ENCODE data around the gene PARN.

Gene PARN

GRCh38 chr16:14497245-14498082, 132.6 kb downstream of the PARN start:
- H3K27ac ChIP-seq = no peak overlapping the region
- H3K9me3 ChIP-seq (ENCODE audit: low read depth, low read length) = no peaks in the 10 kb centered on the region
- no peaks in the 10 kb centered on the region for H3K36me3 ChIP-seq (ENCODE audit: insufficient read depth, low read length)
- no peak overlapping the region for H3K4me3 ChIP-seq
- no peak overlapping the region for H3K9ac ChIP-seq (ENCODE audit: insufficient read length)
- no peak for DNase-seq (ENCODE audit: low read depth, low spot score)
- no peak for TF ChIP-seq EZH2 (IDR thresholded peaks at IDR 0.05)
- TF ChIP-seq POLR2AphosphoS5 (IDR thresholded peaks at IDR 0.05; ENCODE audit: borderline replicate concordance, low read depth, low read length) = no peak
- TF ChIP-seq FOXP2 (optimal IDR thresholded peaks at IDR 0.05; ENCODE audit: control extremely low read depth, extremely low read length, insufficient read depth) = no peak

GRCh38 chr16:14496786-14497185, 133.3 kb downstream of the PARN start:
- Histone ChIP-seq H3K4me3 (no peak overlapping the region), H3K9me3 (ENCODE audit: low read depth, low read length) (no peaks in the 10 kb centered on the region), H3K27ac (no peak overlapping the region), H3K9ac (ENCODE audit: insufficient read length) (no peak overlapping the region), H3K36me3 (ENCODE audit: insufficient read depth, low read length) (no peaks in the 10 kb centered on the region)
- DNase-seq (ENCODE audit: low read depth, low spot score) = no peak
- TF ChIP-seq EZH2 (IDR thresholded peaks at IDR 0.05) (no peak), FOXP2 (optimal IDR thresholded peaks at IDR 0.05; ENCODE audit: control extremely low read depth, extremely low read length, insufficient read depth) (no peak), POLR2AphosphoS5 (IDR thresholded peaks at IDR 0.05; ENCODE audit: borderline replicate concordance, low read depth, low read length) (no peak)

GRCh38 chr16:14496047-14496770, 133.9 kb downstream of the PARN start:
- Histone ChIP-seq H3K9ac (ENCODE audit: insufficient read length) (no peak overlapping the region), H3K9me3 (ENCODE audit: low read depth, low read length) (no peaks in the 10 kb centered on the region), H3K27ac (no peak overlapping the region), H3K4me3 (no peak overlapping the region), H3K36me3 (ENCODE audit: insufficient read depth, low read length) (no peaks in the 10 kb centered on the region)
- no peak for DNase-seq (ENCODE audit: low read depth, low spot score)
- no peak for TF ChIP-seq EZH2 (IDR thresholded peaks at IDR 0.05)
- TF ChIP-seq FOXP2 (optimal IDR thresholded peaks at IDR 0.05; ENCODE audit: control extremely low read depth, extremely low read length, insufficient read depth) = no peak
- TF ChIP-seq POLR2AphosphoS5 (IDR thresholded peaks at IDR 0.05; ENCODE audit: borderline replicate concordance, low read depth, low read length) = no peak

- no peak for TF ChIP-seq FOXP2 (optimal IDR thresholded peaks at IDR 0.05; ENCODE audit: control extremely low read depth, extremely low read length, insufficient read depth)
- no peak for TF ChIP-seq EZH2 (IDR thresholded peaks at IDR 0.05)
- Histone ChIP-seq H3K4me3 (no peak overlapping the region), H3K9ac (ENCODE audit: insufficient read length) (no peak overlapping the region), H3K36me3 (ENCODE audit: insufficient read depth, low read length) (no peaks in the 10 kb centered on the region), H3K27ac (no peak overlapping the region), H3K9me3 (ENCODE audit: low read depth, low read length) (no peaks in the 10 kb centered on the region)
- DNase-seq (ENCODE audit: low read depth, low spot score) = no peak
Observed at GRCh38 chr16:14495213-14496046, 134.6 kb downstream of the PARN start.

GRCh38 chr16:14494396-14494966, 135.6 kb downstream of the PARN start:
- Histone ChIP-seq H3K9me3 (ENCODE audit: low read depth, low read length) (no peaks in the 10 kb centered on the region), H3K4me3 (no peak overlapping the region), H3K27ac (no peak overlapping the region), H3K9ac (ENCODE audit: insufficient read length) (no peak overlapping the region), H3K36me3 (ENCODE audit: insufficient read depth, low read length) (no peaks in the 10 kb centered on the region)
- DNase-seq (ENCODE audit: low read depth, low spot score) = no peak
- TF ChIP-seq EZH2 (IDR thresholded peaks at IDR 0.05) (no peak), POLR2AphosphoS5 (IDR thresholded peaks at IDR 0.05; ENCODE audit: borderline replicate concordance, low read depth, low read length) (no peak), FOXP2 (optimal IDR thresholded peaks at IDR 0.05; ENCODE audit: control extremely low read depth, extremely low read length, insufficient read depth) (no peak)

GRCh38 chr16:14493791-14494190, 136.3 kb downstream of the PARN start:
- no peak overlapping the region for H3K4me3 ChIP-seq
- no peak overlapping the region for H3K27ac ChIP-seq
- no peak overlapping the region for H3K9ac ChIP-seq (ENCODE audit: insufficient read length)
- no peak for DNase-seq (ENCODE audit: low read depth, low spot score)
- TF ChIP-seq FOXP2 (optimal IDR thresholded peaks at IDR 0.05; ENCODE audit: control extremely low read depth, extremely low read length, insufficient read depth) (no peak), EZH2 (IDR thresholded peaks at IDR 0.05) (no peak), POLR2AphosphoS5 (IDR thresholded peaks at IDR 0.05; ENCODE audit: borderline replicate concordance, low read depth, low read length) (no peak)
- H3K9me3 ChIP-seq (ENCODE audit: low read depth, low read length) = no peaks in the 10 kb centered on the region
- H3K36me3 ChIP-seq (ENCODE audit: insufficient read depth, low read length) = no peaks in the 10 kb centered on the region

GRCh38 chr16:14492614-14493013, 137.4 kb downstream of the PARN start:
- no peak for DNase-seq (ENCODE audit: low read depth, low spot score)
- H3K9me3 ChIP-seq (ENCODE audit: low read depth, low read length) = no peaks in the 10 kb centered on the region
- no peak overlapping the region for H3K27ac ChIP-seq
- H3K9ac ChIP-seq (ENCODE audit: insufficient read length) = no peak overlapping the region
- H3K4me3 ChIP-seq = no peak overlapping the region
- H3K36me3 ChIP-seq (ENCODE audit: insufficient read depth, low read length) = no peaks in the 10 kb centered on the region
- no peak for TF ChIP-seq EZH2 (IDR thresholded peaks at IDR 0.05)
- no peak for TF ChIP-seq POLR2AphosphoS5 (IDR thresholded peaks at IDR 0.05; ENCODE audit: borderline replicate concordance, low read depth, low read length)
- TF ChIP-seq FOXP2 (optimal IDR thresholded peaks at IDR 0.05; ENCODE audit: control extremely low read depth, extremely low read length, insufficient read depth) = no peak
